IPS-NIHi7 (cell line): ENCODE data around the gene PCLO.

Experiments
- DNase-seq: peaks from one replicate; pipeline ENCODE4 v3.0.0; 2012; ENCODE audit warnings: mixed read lengths; ENCODE audit errors: extremely low spot score

The PCLO gene

GRCh38 chr7:82839063-82839462 lies 323.6 kb downstream of the PCLO start:
- no peak for DNase-seq

DNA sequence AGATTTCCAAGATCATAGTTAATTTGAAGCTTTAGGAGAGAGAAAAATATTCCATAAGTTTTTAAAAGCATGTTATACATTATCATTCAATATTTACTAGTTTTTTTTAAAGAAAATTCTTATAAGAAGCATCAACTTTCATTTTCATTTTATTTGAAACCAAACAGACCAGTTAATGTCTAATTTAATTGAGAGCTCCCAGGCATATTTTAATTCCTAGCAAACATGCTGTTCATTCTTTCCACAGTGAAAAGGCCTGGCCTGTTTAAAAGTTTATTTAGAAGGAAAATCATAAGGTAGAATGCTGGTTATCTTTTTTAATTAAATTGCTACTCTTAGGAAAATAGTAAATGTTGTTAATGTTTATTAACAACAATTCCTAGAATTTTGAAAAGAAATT lies 324.4 kb downstream of the PCLO start:
- DNase-seq: no peak

GRCh38 chr7:82823073-82823472 lies 339.6 kb downstream of the PCLO start:
- no peak for DNase-seq

- peak; percentile 16 for DNase-seq
Measured at GRCh38 chr7:82821037-82821436, 341.6 kb downstream of the PCLO start.

- peak; percentile 19 for DNase-seq
Measured at GRCh38 chr7:82818171-82818570, 344.5 kb downstream of the PCLO start.

- DNase-seq: peak; percentile 38
Measured at GRCh38 chr7:82816272-82816671, 346.4 kb downstream of the PCLO start.

DNA sequence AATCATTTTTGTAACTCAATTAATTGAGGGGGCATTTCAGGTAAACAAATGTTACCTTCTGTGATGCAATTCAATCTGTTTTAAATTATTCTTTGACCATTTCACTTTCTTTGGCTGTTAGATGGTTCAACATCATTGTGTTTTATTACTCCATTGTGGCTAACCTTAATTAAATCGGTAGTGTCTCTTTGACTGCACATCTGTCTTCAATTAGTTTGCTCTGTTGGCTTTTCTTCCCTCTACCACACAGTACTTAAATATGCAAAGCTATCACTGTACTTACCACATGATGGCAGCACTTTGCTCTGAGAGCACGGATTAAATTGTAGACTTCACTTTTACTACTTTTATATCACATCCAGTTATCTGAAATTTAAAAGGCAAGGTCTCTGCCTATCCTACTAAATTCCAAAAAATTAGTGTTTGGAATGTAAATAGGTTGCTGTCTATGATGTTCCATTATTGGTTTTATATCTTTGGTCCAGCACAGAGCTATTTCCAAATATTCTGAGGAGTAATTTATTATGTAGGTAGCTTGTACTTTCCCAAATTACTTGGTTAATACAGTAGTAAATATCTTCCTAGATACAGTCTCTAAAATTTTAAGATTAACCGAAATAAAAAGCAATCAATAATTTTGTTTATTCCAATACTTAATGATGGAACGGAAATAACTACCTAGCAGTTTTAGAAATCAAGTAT lies 352.0 kb downstream of the PCLO start:
- peak; percentile 24 for DNase-seq

DNA sequence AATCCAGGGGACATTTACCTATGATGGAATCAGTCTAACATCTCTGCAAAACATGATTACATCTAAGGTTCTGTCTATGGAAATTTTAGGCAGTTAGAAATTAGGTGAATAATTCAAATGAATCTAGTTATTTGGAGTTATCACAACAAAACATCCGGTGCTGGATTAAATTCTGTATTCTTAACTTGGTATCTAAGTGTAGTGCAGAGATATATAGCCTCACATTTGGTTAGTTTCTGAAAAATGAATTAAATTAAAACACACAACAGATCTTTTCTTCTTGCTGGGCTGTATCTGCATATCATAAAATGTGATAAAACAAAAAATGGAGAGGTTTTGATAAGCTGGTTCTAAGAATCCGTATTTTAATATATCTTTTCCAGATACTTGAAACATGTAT lies 354.1 kb downstream of the PCLO start:
- DNase-seq: no peak

GRCh38 chr7:82805527-82805960 lies 357.1 kb downstream of the PCLO start:
- DNase-seq: peak; percentile 20

DNA sequence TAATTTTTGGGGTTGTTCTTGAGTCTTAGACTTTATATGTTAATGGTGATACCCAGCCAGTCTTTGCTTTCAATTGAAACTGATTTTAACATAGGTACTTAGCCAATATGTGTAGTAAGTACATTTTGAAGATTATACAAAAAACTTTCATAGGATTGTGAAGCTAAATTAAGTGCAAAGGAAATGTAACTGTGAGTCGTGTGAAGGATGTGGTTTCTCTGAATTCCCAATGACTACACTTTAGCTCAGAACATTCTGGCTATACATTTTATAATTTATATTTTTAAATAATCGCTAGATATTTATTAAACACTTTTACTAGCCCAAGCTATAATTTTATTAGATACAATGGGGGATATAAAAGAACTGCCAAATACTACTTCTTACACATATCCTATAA lies 359.3 kb downstream of the PCLO start:
- no peak for DNase-seq

- no peak for DNase-seq
Measured at GRCh38 chr7:82789883-82790609, 372.6 kb downstream of the PCLO start.

GRCh38 chr7:82778021-82778420 lies 384.7 kb downstream of the PCLO start:
- no peak for DNase-seq

DNA sequence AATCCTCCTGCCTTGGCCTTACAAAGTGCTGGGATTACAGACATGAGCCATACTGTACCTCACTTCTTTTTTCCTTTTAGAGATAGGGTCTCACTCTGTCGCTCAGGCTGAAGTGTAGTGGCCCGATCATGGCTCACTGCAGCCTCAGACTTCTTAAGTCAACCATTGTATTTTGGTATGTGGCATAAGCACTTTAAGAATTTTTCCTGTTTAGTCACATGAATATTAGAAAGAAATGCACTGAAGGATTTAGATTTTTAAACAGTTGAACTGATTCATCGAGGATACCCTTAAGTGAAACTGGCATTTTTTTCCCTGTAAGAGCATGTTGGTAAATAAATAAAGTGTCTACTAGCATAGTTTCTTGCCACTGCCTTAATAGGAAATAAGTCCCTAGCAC lies 399.8 kb downstream of the PCLO start:
- DNase-seq: no peak

- no peak for DNase-seq
Measured at GRCh38 chr7:82760831-82761230, 401.9 kb downstream of the PCLO start.

GRCh38 chr7:82760074-82760473 lies 402.6 kb downstream of the PCLO start:
- DNase-seq: no peak

GRCh38 chr7:82755705-82756551 lies 406.8 kb downstream of the PCLO start:
- DNase-seq: no peak

DNA sequence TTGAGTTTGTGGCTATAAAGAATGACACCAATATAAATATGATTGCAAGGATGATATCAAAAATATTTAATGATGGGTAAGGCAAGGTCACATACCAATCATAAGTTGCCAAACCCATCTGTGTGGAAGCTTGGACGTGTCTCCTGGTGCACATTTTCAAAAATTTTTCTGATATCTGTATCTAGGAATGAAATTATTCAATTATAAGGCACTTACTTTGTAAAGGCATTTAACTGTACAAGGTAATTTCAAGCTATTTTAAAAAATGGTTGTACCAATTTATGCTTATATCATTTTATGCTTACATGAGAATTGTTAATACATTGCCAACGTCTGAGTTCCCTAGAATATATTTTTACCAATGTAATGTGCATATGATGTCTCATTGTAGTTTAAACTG lies 412.7 kb downstream of the PCLO start:
- no peak for DNase-seq

- no peak for DNase-seq
Measured at GRCh38 chr7:82745820-82746219, 416.9 kb downstream of the PCLO start.

DNA sequence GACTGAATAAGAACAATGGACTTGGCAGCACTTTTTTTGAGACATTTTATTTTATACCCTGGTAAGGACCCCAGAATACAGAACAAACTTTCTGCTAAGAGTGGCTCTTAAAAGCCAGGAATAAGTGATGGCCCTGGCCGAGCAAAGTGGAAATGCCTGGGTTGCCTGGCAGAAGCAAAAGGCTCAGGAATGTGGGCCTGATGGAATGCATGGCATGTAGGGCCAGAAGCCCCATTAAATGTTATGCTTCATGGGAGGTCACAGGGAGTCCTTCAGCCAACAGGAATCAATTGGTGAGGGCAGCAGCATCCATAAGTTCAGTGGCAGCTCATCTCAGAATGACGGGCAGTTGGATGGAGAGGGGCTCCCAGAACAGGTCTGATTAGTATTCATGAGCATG lies 417.6 kb downstream of the PCLO start:
- DNase-seq: no peak

GRCh38 chr7:82742163-82742562 lies 420.5 kb downstream of the PCLO start:
- DNase-seq: no peak

DNA sequence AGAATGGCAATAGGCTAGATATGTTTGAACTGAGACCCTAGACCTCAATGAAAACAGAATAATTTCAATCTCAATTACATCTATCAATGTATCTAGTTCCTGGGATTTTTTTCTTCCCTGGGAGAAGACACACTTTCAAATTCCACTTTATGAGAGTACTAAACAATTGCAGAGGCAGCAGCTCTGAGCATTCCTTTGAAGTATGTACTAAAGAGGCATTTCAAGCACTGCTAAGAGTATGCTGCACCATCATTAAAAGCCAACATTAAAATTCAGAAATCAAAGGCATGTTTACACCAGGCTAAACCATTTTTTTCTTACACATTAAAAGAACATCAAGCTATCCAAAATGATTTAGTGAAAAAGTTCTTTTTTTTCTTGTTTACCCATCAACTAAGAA lies 421.2 kb downstream of the PCLO start:
- no peak for DNase-seq

- peak; percentile 47 for DNase-seq
Measured at GRCh38 chr7:82740246-82740848, 422.3 kb downstream of the PCLO start.
